ENCODE measurements around the gene EPN2. TPM values are rescaled to one million over a fixed set of nuclear protein-coding genes. Genes with fewer than 3 reads are reported as not detected.

Gene EPN2
- total and polyA plus RNA-seq, 2 experiments from 2014 or later, result 34.0 to 149 TPM

- no peak for TF ChIP-seq REST (IDR thresholded peaks at IDR 0.05; ENCODE audit: unreplicated experiment)
- TF ChIP-seq JUNB (IDR thresholded peaks at IDR 0.05; ENCODE audit: unreplicated experiment), result no peak
- TF ChIP-seq ETS1 (IDR thresholded peaks at IDR 0.05), result no peak
Observed at GRCh38 chr17:19359856-19360255, 122.7 kb downstream of the EPN2 start (continued).

- Histone ChIP-seq H3K4me3 (no peak overlapping the region), H3K27ac (ENCODE audit: low read depth) (no peak overlapping the region), H3K4me2 (no peak overlapping the region), H3K9me2 (ENCODE audit: insufficient read depth) (no peaks in the 10 kb centered on the region), H3F3A (replicated peaks; ENCODE audit: low read depth) (no peaks in the 10 kb centered on the region), H3K4me1 (ENCODE audit: insufficient read depth) (peaks cover 11% of the 10 kb centered on the region), H4K20me1 (replicated peaks; ENCODE audit: insufficient read depth) (no peaks in the 10 kb centered on the region; the same call in 1 of the 2 replicates), H3K36me3 (ENCODE audit: insufficient read depth) (no peaks in the 10 kb centered on the region), H3K79me2 (replicated peaks; ENCODE audit: insufficient read depth) (no peaks in the 10 kb centered on the region), H2AFZ (no peak overlapping the region), H3K27me3 (ENCODE audit: insufficient read depth) (no peaks in the 10 kb centered on the region)
- Mint-ChIP-seq H3K27me3 (ENCODE audit: insufficient read depth, low read depth, poor library complexity) (peaks cover 4% of the 10 kb centered on the region), H3K4me3 (no peak overlapping the region; the same call in 2 of the 3 replicates), H3K36me3 (ENCODE audit: low read depth) (peaks cover 7% of the 10 kb centered on the region; the same call in 2 of the 3 replicates), H3K9me3 (no peaks in the 10 kb centered on the region), H3K4me1 (peaks cover 14% of the 10 kb centered on the region), H3K27ac (no peak overlapping the region)
- no peak for TF ChIP-seq ETS1 (IDR thresholded peaks at IDR 0.05)
- TF ChIP-seq CTCF (conservative IDR thresholded peaks at IDR 0.05; ENCODE audit: low read depth in 2 of 2), result no peak
- TF ChIP-seq ZNF462 (CRISPR knock-in tag; IDR thresholded peaks at IDR 0.05), result no peak
- no peak for TF ChIP-seq REST (IDR thresholded peaks at IDR 0.05; ENCODE audit: unreplicated experiment)
- no peak for TF ChIP-seq EZH2phosphoT487 (IDR thresholded peaks at IDR 0.05; ENCODE audit: unreplicated experiment)
- DNase-seq (ENCODE audit: low spot score), result no peak
- no peak for ATAC-seq
Observed at GRCh38 chr17:19360772-19361171, 123.6 kb downstream of the EPN2 start.
